ENCODE data around the gene XPO6. TPM values are rescaled to one million over a fixed set of nuclear protein-coding genes. Genes with fewer than 3 reads are reported as not detected.

The XPO6 gene
- polyA plus RNA-seq, 1 of the 3 experiments (the other 2 are of a cell fraction): 97.1 TPM

DNA sequence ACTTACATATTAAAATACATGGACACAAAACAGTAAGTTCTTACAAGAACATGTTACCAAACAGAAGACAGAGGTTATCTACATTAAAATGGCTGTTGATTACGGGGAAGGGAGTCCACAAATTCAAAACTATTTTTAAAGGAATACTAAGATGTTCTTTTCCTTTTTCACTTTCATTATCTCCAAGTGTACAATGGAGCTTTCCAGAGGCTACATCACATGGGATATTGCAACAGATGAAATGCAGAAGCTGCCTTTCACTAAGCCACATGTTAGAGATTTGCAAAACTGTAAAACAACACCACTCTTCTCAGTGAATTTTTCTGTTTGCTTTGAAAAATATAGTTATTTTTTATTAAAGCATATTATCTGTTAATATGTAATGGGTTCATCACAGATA lies 53.6 kb downstream of the XPO6 start:
- H3K9ac ChIP-seq: no peak overlapping the region
- H3K36me3 ChIP-seq (replicated peaks in 1 of 2; ENCODE audit: control insufficient read depth in 1 of 2, insufficient read depth in 2 of 2, low read length in 1 of 2): peaks cover 41 to 46% of the 10 kb centered on the region in 2 experiments
- TF ChIP-seq FOSL2 (IDR thresholded peaks at IDR 0.05; ENCODE audit: borderline replicate concordance, low read depth) (no peak), MEF2A (IDR thresholded peaks at IDR 0.05; ENCODE audit: borderline replicate concordance, low read depth) (no peak), FOXJ3 (CRISPR knock-in tag; IDR thresholded peaks at IDR 0.05) (no peak), MXI1 (IDR thresholded peaks at IDR 0.05; ENCODE audit: low read depth, low read length) (no peak), EZH2phosphoT487 (IDR thresholded peaks at IDR 0.05; ENCODE audit: borderline replicate concordance, low read depth) (no peak), RFX5 (IDR thresholded peaks at IDR 0.05; ENCODE audit: low read length) (no peak), SMC3 (IDR thresholded peaks at IDR 0.05; ENCODE audit: low read depth, low read length) (no peak)
- no peak overlapping the region for H3K4me3 ChIP-seq (ENCODE audit: low read depth in 2 of 2, low read length in 1 of 2)
- H3K9me2 ChIP-seq: no peaks in the 10 kb centered on the region
- no peak overlapping the region for H3K4me2 ChIP-seq
- CTCF ChIA-PET: no interaction called here
- DNase-seq: no peak
- peaks cover 48% of the 10 kb centered on the region for H3K79me2 ChIP-seq (ENCODE audit: insufficient read depth)
- H3K4me1 ChIP-seq (ENCODE audit: control insufficient read depth in 1 of 2, insufficient read depth in 2 of 2, low read depth in 1 of 2, low read length in 1 of 2): peaks cover 0 to 5% of the 10 kb centered on the region in 2 experiments; a peak in 1 of 4 replicates
- H3K27ac ChIP-seq (ENCODE audit: low read depth in 2 of 2, low read length in 1 of 2): no peak overlapping the region; a peak in 1 of 4 replicates
- POLR2A ChIA-PET: no interaction called here
- H3K27me3 ChIP-seq (ENCODE audit: insufficient read depth): no peaks in the 10 kb centered on the region
- no peaks in the 10 kb centered on the region for H3K9me3 ChIP-seq
- H4K20me1 ChIP-seq (ENCODE audit: insufficient read depth): no peaks in the 10 kb centered on the region; the same call in 1 of the 2 replicates
- no peak overlapping the region for H2AFZ ChIP-seq (ENCODE audit: low read depth)
- H3F3A ChIP-seq (replicated peaks; ENCODE audit: insufficient read depth): peaks cover 9% of the 10 kb centered on the region
- WGBS (ENCODE audit: low lambda C conversion rate): 88% methylated on average over 1 of the region's 1 CpG

DNA sequence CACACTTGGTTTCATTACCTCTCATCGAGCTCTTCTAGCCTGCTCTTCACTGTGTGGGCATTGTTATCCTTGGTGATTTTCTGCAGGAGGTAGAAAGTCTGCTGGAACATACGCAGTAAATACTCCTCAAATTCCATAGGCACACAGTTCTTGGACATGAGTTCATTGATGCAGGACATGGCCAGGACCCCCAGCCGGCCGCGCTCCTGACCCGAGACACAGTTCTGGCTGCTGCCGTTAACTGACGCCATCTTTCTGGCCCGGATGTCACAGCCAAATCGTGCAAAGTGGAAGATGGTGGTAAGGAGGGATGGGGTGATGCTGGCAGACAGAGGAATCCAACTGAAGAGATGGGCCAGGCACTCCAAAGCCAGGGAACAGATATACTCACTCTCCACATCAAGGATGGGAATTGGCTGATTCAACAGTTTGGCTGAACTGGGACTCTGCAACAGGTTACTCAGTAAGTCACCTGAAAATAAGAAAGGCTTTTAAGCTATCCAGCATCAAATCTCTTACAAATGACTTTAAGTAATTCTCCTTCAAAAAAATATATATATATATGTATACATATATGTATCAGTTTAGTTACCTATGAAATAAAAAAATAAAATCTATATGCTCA lies 55.6 kb downstream of the XPO6 start:
- no peak for TF ChIP-seq TCF12 (IDR thresholded peaks at IDR 0.05)
- no peak for TF ChIP-seq EP300 (IDR thresholded peaks at IDR 0.05; ENCODE audit: borderline replicate concordance in 1 of 2, low read depth in 1 of 2, low read length in 1 of 2)
- TF ChIP-seq, protein P1, sequence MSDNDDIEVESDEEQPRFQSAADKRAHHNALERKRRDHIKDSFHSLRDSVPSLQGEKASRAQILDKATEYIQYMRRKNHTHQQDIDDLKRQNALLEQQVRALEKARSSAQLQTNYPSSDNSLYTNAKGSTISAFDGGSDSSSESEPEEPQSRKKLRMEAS (IDR thresholded peaks at IDR 0.05; ENCODE audit: low read depth): no peak
- TF ChIP-seq, protein P2, sequence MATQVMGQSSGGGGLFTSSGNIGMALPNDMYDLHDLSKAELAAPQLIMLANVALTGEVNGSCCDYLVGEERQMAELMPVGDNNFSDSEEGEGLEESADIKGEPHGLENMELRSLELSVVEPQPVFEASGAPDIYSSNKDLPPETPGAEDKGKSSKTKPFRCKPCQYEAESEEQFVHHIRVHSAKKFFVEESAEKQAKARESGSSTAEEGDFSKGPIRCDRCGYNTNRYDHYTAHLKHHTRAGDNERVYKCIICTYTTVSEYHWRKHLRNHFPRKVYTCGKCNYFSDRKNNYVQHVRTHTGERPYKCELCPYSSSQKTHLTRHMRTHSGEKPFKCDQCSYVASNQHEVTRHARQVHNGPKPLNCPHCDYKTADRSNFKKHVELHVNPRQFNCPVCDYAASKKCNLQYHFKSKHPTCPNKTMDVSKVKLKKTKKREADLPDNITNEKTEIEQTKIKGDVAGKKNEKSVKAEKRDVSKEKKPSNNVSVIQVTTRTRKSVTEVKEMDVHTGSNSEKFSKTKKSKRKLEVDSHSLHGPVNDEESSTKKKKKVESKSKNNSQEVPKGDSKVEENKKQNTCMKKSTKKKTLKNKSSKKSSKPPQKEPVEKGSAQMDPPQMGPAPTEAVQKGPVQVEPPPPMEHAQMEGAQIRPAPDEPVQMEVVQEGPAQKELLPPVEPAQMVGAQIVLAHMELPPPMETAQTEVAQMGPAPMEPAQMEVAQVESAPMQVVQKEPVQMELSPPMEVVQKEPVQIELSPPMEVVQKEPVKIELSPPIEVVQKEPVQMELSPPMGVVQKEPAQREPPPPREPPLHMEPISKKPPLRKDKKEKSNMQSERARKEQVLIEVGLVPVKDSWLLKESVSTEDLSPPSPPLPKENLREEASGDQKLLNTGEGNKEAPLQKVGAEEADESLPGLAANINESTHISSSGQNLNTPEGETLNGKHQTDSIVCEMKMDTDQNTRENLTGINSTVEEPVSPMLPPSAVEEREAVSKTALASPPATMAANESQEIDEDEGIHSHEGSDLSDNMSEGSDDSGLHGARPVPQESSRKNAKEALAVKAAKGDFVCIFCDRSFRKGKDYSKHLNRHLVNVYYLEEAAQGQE (IDR thresholded peaks at IDR 0.05; ENCODE audit: low read depth, low read length): no peak
- no peak for TF ChIP-seq MEF2A (IDR thresholded peaks at IDR 0.05; ENCODE audit: borderline replicate concordance, low read depth)
- TF ChIP-seq, protein P3, sequence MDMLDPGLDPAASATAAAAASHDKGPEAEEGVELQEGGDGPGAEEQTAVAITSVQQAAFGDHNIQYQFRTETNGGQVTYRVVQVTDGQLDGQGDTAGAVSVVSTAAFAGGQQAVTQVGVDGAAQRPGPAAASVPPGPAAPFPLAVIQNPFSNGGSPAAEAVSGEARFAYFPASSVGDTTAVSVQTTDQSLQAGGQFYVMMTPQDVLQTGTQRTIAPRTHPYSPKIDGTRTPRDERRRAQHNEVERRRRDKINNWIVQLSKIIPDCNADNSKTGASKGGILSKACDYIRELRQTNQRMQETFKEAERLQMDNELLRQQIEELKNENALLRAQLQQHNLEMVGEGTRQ (IDR thresholded peaks at IDR 0.05; ENCODE audit: borderline replicate concordance, low read depth, low read length): no peak
- TF ChIP-seq, protein P4, sequence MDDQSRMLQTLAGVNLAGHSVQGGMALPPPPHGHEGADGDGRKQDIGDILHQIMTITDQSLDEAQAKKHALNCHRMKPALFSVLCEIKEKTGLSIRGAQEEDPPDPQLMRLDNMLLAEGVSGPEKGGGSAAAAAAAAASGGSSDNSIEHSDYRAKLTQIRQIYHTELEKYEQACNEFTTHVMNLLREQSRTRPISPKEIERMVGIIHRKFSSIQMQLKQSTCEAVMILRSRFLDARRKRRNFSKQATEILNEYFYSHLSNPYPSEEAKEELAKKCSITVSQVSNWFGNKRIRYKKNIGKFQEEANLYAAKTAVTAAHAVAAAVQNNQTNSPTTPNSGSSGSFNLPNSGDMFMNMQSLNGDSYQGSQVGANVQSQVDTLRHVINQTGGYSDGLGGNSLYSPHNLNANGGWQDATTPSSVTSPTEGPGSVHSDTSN (IDR thresholded peaks at IDR 0.05): no peak
- TF ChIP-seq TEAD4 (IDR thresholded peaks at IDR 0.05; ENCODE audit: borderline replicate concordance, insufficient read depth): no peak
- TF ChIP-seq RFX5 (IDR thresholded peaks at IDR 0.05; ENCODE audit: low read length): no peak
- TF ChIP-seq RXRA (IDR thresholded peaks at IDR 0.05; ENCODE audit: borderline replicate concordance, low read depth): no peak
- TF ChIP-seq TAF1 (IDR thresholded peaks at IDR 0.05; ENCODE audit: borderline replicate concordance, low read depth, low read length): no peak
- TF ChIP-seq RAD21 (IDR thresholded peaks at IDR 0.05; ENCODE audit: low read length): no peak
- TF ChIP-seq NRF1 (IDR thresholded peaks at IDR 0.05; ENCODE audit: low read depth, low read length): no peak
- no peak for TF ChIP-seq FOSL2 (IDR thresholded peaks at IDR 0.05; ENCODE audit: borderline replicate concordance, low read depth)
- TF ChIP-seq, protein P5, sequence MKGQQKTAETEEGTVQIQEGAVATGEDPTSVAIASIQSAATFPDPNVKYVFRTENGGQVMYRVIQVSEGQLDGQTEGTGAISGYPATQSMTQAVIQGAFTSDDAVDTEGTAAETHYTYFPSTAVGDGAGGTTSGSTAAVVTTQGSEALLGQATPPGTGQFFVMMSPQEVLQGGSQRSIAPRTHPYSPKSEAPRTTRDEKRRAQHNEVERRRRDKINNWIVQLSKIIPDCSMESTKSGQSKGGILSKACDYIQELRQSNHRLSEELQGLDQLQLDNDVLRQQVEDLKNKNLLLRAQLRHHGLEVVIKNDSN (IDR thresholded peaks at IDR 0.05; ENCODE audit: borderline replicate concordance, low read depth): no peak
- TF ChIP-seq SMC3 (IDR thresholded peaks at IDR 0.05; ENCODE audit: low read depth, low read length): no peak
- no peaks in the 10 kb centered on the region for H3K27me3 ChIP-seq (ENCODE audit: insufficient read depth)
- H3F3A ChIP-seq (replicated peaks; ENCODE audit: insufficient read depth): no peaks in the 10 kb centered on the region
- DNase-seq: no peak
- peaks cover 39% of the 10 kb centered on the region; the same call in 1 of the 2 replicates for H3K79me2 ChIP-seq (ENCODE audit: insufficient read depth)
- no peaks in the 10 kb centered on the region for H3K9me2 ChIP-seq
- WGBS (ENCODE audit: low lambda C conversion rate): 97% methylated on average over 10 of the region's 10 CpGs
- H3K9ac ChIP-seq: no peak overlapping the region
- H3K9me3 ChIP-seq: no peaks in the 10 kb centered on the region
- no peak overlapping the region for H3K27ac ChIP-seq (ENCODE audit: low read depth in 2 of 2, low read length in 1 of 2)
- H3K4me1 ChIP-seq (ENCODE audit: control insufficient read depth in 1 of 2, insufficient read depth in 2 of 2, low read depth in 1 of 2, low read length in 1 of 2): peaks cover 0 to 5% of the 10 kb centered on the region in 2 experiments; a peak in 1 of 4 replicates
- ChIA-PET POLR2A (interaction anchor here (0.6 kb wide), 1 partner anchor 49 kb away, joined by 3 read pairs; no protein-coding TSS in a partner anchor), CTCF (no interaction called here)
- no peak overlapping the region for H3K4me3 ChIP-seq (ENCODE audit: low read depth in 2 of 2, low read length in 1 of 2)
- H4K20me1 ChIP-seq (ENCODE audit: insufficient read depth): no peaks in the 10 kb centered on the region; the same call in 1 of the 2 replicates
- H2AFZ ChIP-seq (ENCODE audit: low read depth): no peak overlapping the region
- peaks cover 45 to 55% of the 10 kb centered on the region in 2 experiments for H3K36me3 ChIP-seq (replicated peaks in 1 of 2; ENCODE audit: control insufficient read depth in 1 of 2, insufficient read depth in 2 of 2, low read length in 1 of 2)
- no peak overlapping the region for H3K4me2 ChIP-seq
